Mucosa of stomach (tissue), 1 donor: ENCODE measurements around the gene MEGF11.

Experiments
- H3K27me3 ChIP-seq: one replicate; pipeline ENCODE4 v1.7.0; 2013; ENCODE audit warnings: mild to moderate bottlenecking, low read length; ENCODE audit not compliant: control insufficient read depth, insufficient read depth
- H3K36me3 ChIP-seq: one replicate; pipeline ENCODE4 v1.7.0; 2013; ENCODE audit warnings: low read length; ENCODE audit not compliant: control insufficient read depth, insufficient read depth
- H3K4me1 ChIP-seq: one replicate; pipeline ENCODE4 v1.7.0; 2013; ENCODE audit warnings: mild to moderate bottlenecking, low read length; ENCODE audit not compliant: control insufficient read depth, insufficient read depth
- H3K4me3 ChIP-seq: one replicate; pipeline ENCODE4 v1.7.0; 2013; ENCODE audit warnings: low read length
- H3K9ac ChIP-seq: one replicate; pipeline ENCODE4 v1.7.0; 2013; ENCODE audit warnings: mild to moderate bottlenecking, low read length, moderate library complexity
- H3K9me3 ChIP-seq: one replicate; pipeline ENCODE4 v1.7.0; 2013; ENCODE audit warnings: mild to moderate bottlenecking, low read length, moderate library complexity; ENCODE audit not compliant: control insufficient read depth
- donor health status: Pancreatic carcinoma.

MEGF11 gene

DNA sequence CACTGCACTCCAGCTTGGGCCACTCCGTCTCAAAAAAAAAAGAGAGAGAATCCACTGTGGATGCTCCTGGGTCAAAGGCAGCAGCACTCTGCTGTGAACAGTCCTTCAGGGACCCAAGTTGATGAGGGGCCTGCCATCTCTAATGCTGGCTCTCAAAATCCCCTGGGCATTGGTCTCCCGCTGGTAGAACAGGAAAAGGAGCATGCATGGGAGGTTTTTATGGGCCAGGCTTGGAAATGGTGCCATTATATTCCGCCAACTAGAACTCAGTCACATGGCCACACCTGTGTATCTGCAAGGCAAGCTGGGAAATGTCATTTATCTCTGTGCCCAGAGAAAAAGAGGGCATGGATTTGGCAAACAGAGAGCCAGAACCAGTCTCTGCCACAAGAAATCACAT is 36.5 kb upstream of the MEGF11 start:
- H3K27me3 ChIP-seq, result no peaks in the 10 kb centered on the region
- no peak overlapping the region for H3K4me3 ChIP-seq
- H3K9ac ChIP-seq, result no peak overlapping the region
- H3K9me3 ChIP-seq, result no peaks in the 10 kb centered on the region
- no peaks in the 10 kb centered on the region for H3K36me3 ChIP-seq
- peaks cover 30% of the 10 kb centered on the region for H3K4me1 ChIP-seq

DNA sequence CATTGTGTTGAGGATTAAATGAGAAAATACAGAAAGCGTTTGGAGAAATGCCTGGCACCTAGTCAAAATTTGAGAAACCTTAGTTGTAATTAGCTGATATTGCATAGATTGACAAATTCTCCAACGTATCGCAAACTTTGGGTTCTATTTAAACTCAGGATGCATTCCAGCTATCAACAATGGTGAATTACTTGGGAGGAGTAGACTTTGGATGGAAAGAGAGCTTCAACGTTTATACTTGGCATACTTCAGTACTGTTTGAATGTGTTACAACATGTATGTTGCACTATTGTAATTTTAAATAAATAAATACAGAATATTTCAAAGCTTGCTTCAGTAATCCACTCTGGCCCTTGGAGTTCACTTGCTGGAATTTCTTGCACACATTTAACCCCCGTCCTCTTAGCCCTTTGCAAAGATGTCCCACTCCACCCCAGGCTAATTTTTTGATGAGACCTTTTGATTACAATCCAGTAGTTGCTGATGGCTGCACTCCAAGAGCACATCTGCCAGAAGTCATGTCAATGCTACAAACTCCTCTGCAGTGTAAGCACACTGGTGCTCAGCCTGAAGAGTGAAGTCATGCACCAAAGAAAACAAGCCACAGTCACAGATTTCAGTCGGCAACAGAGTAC is 35.1 kb upstream of the MEGF11 start:
- Histone ChIP-seq H3K27me3 (no peaks in the 10 kb centered on the region), H3K9ac (no peak overlapping the region), H3K4me1 (peaks cover 19% of the 10 kb centered on the region), H3K4me3 (no peak overlapping the region), H3K36me3 (no peaks in the 10 kb centered on the region), H3K9me3 (no peaks in the 10 kb centered on the region)

DNA sequence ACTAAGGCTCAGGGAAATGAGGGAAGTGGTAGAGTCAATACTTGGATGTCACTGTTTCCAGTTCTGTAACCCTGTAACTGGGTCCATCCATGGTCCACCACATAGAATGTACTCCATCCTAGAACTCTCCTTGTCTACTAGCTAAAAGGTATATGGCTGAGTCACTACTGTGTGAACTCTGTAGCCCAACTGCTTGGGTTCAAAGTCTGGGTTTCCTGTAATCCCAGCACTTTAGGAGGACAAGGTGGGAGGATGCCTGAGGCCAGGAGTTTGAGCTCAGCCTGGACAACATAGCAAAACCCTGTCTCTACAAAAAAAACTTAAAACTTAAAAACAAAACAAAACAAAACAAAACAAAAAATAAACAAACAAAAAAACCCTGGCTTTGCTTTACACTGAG is 34.5 kb upstream of the MEGF11 start:
- Histone ChIP-seq H3K9ac (no peak overlapping the region), H3K4me3 (no peak overlapping the region), H3K36me3 (no peaks in the 10 kb centered on the region), H3K4me1 (peaks cover 19% of the 10 kb centered on the region), H3K27me3 (no peaks in the 10 kb centered on the region), H3K9me3 (no peaks in the 10 kb centered on the region)

DNA sequence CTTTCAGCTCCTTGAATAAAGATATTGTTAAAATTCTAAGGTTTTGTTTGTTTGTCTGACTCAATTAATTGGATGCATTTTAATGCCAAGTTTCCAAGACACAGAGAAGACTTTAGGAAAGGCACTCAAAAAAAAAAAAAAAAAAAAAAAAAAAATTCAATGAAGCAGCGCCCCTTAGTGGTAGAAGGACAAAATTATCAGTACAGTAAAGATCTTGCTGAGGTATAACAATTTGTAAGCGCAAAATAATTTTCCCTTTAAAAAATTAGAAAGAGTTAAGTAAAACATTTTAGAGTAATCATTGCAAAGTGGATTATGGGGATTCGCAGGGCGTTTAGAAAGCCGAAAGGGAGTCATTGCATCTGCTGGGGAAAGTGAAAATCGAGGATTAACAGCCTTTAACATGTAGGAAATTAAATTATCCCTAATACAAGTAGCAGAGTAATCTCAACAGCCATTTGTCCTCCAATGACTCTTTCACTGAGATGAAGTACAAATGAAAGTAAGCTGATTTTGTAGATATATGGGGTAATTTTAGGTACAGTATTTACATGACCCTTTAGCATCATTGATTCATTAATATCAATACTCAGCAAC is 34.0 kb upstream of the MEGF11 start:
- Histone ChIP-seq H3K4me1 (peaks cover 14% of the 10 kb centered on the region), H3K9me3 (no peaks in the 10 kb centered on the region), H3K9ac (no peak overlapping the region), H3K4me3 (no peak overlapping the region), H3K27me3 (no peaks in the 10 kb centered on the region), H3K36me3 (no peaks in the 10 kb centered on the region)

DNA sequence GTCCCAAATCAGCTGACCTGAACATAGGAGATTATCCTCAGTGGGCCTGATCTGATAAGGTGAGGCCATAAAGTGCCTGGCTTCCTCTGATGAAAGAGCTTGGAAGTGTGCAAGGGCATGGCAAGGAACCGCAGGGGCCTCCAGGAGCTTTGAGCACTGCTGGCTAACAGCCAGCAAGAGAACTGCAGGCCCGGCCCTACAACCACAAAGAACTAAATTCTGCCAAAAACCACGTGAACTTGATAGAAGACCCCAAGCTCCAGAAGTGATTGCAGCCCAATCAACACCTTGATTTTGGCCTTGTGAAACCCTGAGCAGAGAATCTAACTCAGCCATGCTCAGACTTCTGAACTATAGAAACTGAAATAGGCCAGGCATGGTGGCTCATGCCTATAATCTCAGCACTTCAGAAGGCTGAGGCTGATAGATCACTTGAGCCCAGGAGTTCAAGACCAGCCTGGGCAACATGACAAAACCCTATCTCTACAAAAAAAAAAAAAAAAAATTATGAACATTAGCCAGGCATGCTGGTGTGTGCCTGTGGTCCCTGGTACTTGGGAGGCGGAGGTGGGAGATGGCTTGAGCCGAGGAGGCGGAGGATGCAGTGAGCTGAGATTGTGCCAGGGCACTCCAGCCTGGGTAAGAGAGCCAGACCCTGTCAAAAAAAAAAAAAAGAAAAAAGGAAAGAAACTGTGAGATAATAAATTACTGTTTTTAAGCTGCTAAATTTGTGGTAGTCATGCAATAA is 32.2 kb upstream of the MEGF11 start:
- H3K9ac ChIP-seq, result no peak overlapping the region
- H3K4me3 ChIP-seq, result no peak overlapping the region
- peaks cover 8% of the 10 kb centered on the region for H3K4me1 ChIP-seq
- peaks cover 4% of the 10 kb centered on the region for H3K27me3 ChIP-seq
- H3K36me3 ChIP-seq, result no peaks in the 10 kb centered on the region
- no peaks in the 10 kb centered on the region for H3K9me3 ChIP-seq

DNA sequence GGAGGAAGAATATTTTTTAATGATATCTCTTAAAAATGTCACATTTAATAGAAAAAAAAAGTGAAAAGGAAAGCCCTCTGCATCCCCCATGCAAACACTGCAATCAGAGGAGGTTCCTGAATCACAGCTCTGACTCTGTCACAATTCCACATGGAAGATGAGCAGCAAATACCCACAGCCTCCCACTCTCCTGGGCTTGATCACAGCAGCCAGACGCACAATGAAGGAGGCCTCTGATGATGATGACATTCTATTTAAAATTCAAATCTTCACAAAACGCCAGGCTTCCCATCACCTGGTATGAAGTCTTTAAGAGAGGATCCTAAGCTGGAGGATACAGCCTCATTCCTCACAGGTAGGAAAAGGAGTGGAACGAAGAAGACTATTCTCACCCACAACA is 30.7 kb upstream of the MEGF11 start:
- Histone ChIP-seq H3K9me3 (no peaks in the 10 kb centered on the region), H3K27me3 (peaks cover 4% of the 10 kb centered on the region), H3K9ac (no peak overlapping the region), H3K36me3 (no peaks in the 10 kb centered on the region), H3K4me1 (no peaks in the 10 kb centered on the region), H3K4me3 (no peak overlapping the region)

DNA sequence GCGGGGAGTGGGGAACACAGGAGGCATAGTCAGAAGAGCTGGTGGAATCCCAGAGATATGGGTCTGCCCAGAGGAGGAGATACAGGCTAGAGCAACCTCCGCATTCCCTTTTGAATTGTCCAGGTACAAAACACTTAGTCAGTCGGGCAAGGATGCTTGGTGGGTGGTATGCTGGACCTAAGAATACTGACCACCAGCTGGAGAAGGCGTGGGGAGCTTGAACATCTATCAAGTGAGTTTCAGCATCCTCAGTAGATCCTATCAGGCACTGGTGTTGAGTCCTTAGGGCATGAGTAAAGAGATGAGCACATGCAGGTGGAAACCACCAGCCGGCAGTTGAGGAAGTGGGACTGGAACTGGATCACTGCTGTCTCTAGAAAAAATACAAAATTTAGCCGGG is 25.1 kb upstream of the MEGF11 start:
- H3K4me1 ChIP-seq, result no peaks in the 10 kb centered on the region
- H3K36me3 ChIP-seq, result no peaks in the 10 kb centered on the region
- H3K9me3 ChIP-seq, result no peaks in the 10 kb centered on the region
- no peak overlapping the region for H3K4me3 ChIP-seq
- no peak overlapping the region for H3K9ac ChIP-seq
- H3K27me3 ChIP-seq, result peaks cover 4% of the 10 kb centered on the region

DNA sequence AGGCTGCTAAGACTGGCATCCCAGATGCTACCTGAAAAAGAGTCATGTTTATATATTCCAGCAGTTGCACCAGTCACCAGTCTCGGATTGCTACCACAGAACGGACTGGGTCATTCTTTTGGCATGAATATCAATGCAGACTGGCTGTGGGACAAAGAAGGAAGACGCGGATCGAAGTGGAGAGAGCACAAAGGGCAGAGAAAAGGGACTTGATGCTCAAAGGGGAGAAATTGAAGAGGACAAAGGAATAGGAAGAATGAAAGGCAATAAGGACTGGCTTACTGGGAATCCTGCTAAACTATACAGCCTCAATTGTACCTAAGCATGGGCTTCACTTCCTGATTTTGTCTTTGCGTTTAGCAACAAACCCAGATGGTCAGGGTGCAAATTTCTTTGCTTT is 24.5 kb upstream of the MEGF11 start:
- Histone ChIP-seq H3K9ac (no peak overlapping the region), H3K36me3 (no peaks in the 10 kb centered on the region), H3K4me1 (no peaks in the 10 kb centered on the region), H3K27me3 (peaks cover 4% of the 10 kb centered on the region), H3K4me3 (no peak overlapping the region), H3K9me3 (no peaks in the 10 kb centered on the region)

DNA sequence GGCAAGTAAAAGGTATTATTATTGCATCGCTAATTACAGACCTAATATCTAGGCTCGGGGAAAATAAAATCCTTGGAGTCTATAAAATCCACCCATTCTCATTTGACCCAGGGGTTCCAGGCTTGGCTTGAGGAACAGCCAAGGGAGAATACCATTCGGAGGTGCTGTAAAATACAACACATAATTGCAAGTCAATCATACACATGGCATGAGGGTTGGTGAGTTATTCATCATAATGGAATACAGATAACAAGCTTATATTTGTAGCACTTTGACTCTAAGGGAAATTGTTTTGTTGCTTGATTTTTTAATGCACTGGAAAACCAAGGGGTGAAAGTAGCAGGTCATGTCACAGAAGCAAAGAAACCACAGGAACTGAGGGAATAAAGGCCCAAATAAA is 23.0 kb upstream of the MEGF11 start:
- no peak overlapping the region for H3K9ac ChIP-seq
- no peaks in the 10 kb centered on the region for H3K9me3 ChIP-seq
- peaks cover 4% of the 10 kb centered on the region for H3K27me3 ChIP-seq
- no peaks in the 10 kb centered on the region for H3K4me1 ChIP-seq
- H3K4me3 ChIP-seq, result no peak overlapping the region
- no peaks in the 10 kb centered on the region for H3K36me3 ChIP-seq

DNA sequence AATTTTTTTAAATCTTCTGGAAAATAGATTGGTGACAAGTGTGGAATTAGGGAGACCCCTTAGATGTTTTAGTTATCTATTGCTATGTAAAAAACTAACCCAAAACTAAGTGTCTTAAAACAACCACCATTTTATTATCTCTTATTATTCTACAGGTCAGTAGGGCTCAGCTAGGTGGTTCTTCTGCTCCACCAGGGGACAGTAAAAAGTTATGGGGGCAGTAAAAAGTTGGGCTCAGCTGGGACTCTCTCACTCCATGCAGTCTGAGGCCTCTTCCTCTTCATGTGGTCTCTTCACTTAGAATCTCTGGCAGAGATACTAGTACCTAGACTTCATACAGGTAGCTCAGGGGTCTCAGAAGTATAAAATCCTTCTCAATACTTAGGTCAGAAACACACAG is 21.8 kb upstream of the MEGF11 start:
- Histone ChIP-seq H3K27me3 (no peaks in the 10 kb centered on the region), H3K9ac (no peak overlapping the region), H3K4me3 (no peak overlapping the region), H3K36me3 (no peaks in the 10 kb centered on the region), H3K9me3 (no peaks in the 10 kb centered on the region), H3K4me1 (no peaks in the 10 kb centered on the region)

DNA sequence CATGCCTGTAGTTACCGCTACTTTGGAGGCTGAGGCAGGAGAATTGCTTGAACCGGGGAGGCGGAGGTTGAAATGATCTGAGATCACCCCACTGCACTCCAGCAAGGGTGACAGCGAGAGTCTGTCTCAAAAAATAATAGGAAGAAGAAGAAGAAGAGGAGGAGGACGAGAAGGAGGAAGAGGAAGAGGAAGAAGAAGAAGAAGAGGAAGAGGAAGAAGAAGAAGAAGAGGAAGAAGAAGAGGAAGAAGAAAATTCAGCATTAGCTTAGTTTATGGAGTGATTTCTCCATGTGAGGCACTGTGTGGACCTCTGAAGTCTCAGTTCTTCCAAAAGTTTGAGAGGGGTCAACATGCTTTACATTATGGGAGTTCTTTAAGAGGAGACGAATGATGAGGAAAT is 17.4 kb upstream of the MEGF11 start:
- Histone ChIP-seq H3K36me3 (no peaks in the 10 kb centered on the region), H3K9ac (no peak overlapping the region), H3K9me3 (no peaks in the 10 kb centered on the region), H3K4me1 (no peaks in the 10 kb centered on the region), H3K4me3 (no peak overlapping the region), H3K27me3 (peaks cover 5% of the 10 kb centered on the region)

DNA sequence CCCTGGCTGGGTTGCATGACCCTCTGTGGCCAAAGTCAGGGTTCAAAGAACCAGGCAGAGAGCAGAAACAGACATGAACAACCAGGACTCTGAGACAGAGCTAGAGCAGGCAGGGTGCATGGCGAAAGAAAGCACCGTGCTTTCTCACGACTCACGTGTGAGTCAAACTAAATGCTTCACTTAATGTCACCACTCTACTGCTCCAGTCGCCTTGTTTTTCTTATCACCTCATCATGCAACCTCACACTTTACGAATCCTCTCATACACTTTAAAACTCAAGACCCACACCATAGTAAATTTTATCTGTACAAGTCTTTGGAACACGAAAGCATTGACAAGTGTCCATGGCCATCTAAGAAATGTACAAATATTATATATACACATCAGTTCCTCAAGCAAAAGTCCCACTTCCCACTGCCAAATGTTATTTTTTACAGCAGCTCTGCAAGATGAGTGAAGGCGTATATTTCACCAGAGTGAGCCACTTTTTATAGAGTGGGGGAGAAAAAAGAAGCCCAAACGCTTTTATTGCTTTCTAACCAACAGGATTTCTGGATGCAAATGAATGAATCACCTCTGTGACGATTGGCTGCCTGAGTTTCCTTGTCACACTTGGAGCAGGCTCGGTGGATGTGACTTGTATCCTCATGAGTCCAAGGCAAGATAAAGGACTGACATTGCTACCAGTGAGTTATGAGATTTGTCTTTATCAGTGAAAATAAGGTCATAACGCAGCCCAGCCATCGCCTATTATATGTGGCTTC is 16.0 kb upstream of the MEGF11 start:
- Histone ChIP-seq H3K36me3 (no peaks in the 10 kb centered on the region), H3K4me1 (no peaks in the 10 kb centered on the region), H3K9me3 (no peaks in the 10 kb centered on the region), H3K9ac (no peak overlapping the region), H3K4me3 (no peak overlapping the region), H3K27me3 (peaks cover 14% of the 10 kb centered on the region)
